ENCODE measurements around the gene FBXW11.

- TF ChIP-seq CTCF (IDR thresholded peaks at IDR 0.05 in 2 of 3, conservative IDR thresholded peaks at IDR 0.05 in 1 of 3; ENCODE audit: borderline replicate concordance in 1 of 3, insufficient read depth in 1 of 3, low read depth in 2 of 3, low read length in 2 of 3), result no peak
- TF ChIP-seq CBX3 (IDR thresholded peaks at IDR 0.05; ENCODE audit: low read depth), result no peak
- TF ChIP-seq, protein P1, sequence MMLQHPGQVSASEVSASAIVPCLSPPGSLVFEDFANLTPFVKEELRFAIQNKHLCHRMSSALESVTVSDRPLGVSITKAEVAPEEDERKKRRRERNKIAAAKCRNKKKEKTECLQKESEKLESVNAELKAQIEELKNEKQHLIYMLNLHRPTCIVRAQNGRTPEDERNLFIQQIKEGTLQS (IDR thresholded peaks at IDR 0.05), result no peak
- TF ChIP-seq RAD21 (IDR thresholded peaks at IDR 0.05; ENCODE audit: low read depth), result no peak
- no peak for TF ChIP-seq ZFX (IDR thresholded peaks at IDR 0.05)
- TF ChIP-seq REST (IDR thresholded peaks at IDR 0.05; ENCODE audit: low read depth), result no peak
- no peak for TF ChIP-seq YY1 (IDR thresholded peaks at IDR 0.05; ENCODE audit: extremely low read depth, insufficient replicate concordance, low read depth, low read length)
- no peak for TF ChIP-seq POLR2A (IDR thresholded peaks at IDR 0.05; ENCODE audit: borderline replicate concordance, extremely low read depth, insufficient read depth, insufficient read length)
- TF ChIP-seq, protein P2, sequence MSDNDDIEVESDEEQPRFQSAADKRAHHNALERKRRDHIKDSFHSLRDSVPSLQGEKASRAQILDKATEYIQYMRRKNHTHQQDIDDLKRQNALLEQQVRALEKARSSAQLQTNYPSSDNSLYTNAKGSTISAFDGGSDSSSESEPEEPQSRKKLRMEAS (IDR thresholded peaks at IDR 0.05), result no peak
Measured at GRCh38 chr5:172035049-172035448, 28.6 kb upstream of the FBXW11 start.
